HCT116 (cell line): ENCODE results near the gene SSU72.
"Not testable (repeated sequence)": the region's sequence is repeated elsewhere in the genome, so short reads cannot be mapped to it uniquely, and the experiment has no call there.

ENCODE experiments used
- EGR1 ChIP-seq: IDR thresholded peaks from 2 replicates; pipeline ENCODE4 v1.6.1; 2012; ENCODE audit warnings: low read depth
- EZH2 ChIP-seq: fragments of 200-600 bp; sonication (generic); IDR thresholded peaks from 2 replicates; pipeline ENCODE4 v1.6.1; 2017; ENCODE audit warnings: antibody characterized with exemption, mixed run types
- EZH2phosphoT487 ChIP-seq: fragments of 200-600 bp; IDR thresholded peaks from 2 replicates; pipeline ENCODE4 v1.6.1; 2018; ENCODE audit warnings: antibody characterized with exemption, borderline replicate concordance
- JUND ChIP-seq: IDR thresholded peaks from 2 replicates; pipeline ENCODE4 v1.6.1; 2012
- POLR2A ChIP-seq: IDR thresholded peaks from 2 replicates; pipeline ENCODE4 v1.7.0; 2011; ENCODE audit warnings: borderline replicate concordance; ENCODE audit not compliant: insufficient read depth, insufficient read length; ENCODE audit errors: extremely low read depth
- SP1 ChIP-seq: IDR thresholded peaks from 2 replicates; pipeline ENCODE4 v1.6.1; 2012; ENCODE audit warnings: low read depth
- TCF7L2 ChIP-seq: IDR thresholded peaks from 2 replicates; pipeline ENCODE4 v1.7.0; 2011; ENCODE audit warnings: borderline replicate concordance, inconsistent platforms; ENCODE audit not compliant: insufficient read depth, insufficient read length; ENCODE audit errors: extremely low read depth
- YY1 ChIP-seq: IDR thresholded peaks from 2 replicates; pipeline ENCODE4 v1.6.1; 2011; ENCODE audit warnings: low read length, low read depth, moderate library complexity, mild to moderate bottlenecking; ENCODE audit not compliant: insufficient replicate concordance; ENCODE audit errors: extremely low read depth
- TF ChIP-seq, protein P1 (sequence below), 3 experiments: fragments of 200-600 bp in 1 of 3; sonication (generic) in 1 of 3; IDR thresholded peaks in 2 of 3; conservative IDR thresholded peaks in 1 of 3; 2 replicates each; pipeline ENCODE4 v1.5.1; 2012 to 2017; ENCODE audit warnings: low read depth in 2 of 3, low read length in 2 of 3, antibody characterized with exemption in 1 of 3, borderline replicate concordance in 1 of 3, control low read depth in 1 of 3, mild to moderate bottlenecking in 1 of 3, mixed read lengths in 1 of 3, mixed run types in 1 of 3, moderate library complexity in 1 of 3; ENCODE audit not compliant: insufficient read depth in 1 of 3
- TF ChIP-seq, protein P2 (sequence below): IDR thresholded peaks from 2 replicates; pipeline ENCODE4 v1.6.1; 2012; ENCODE audit warnings: low read depth
- TF ChIP-seq, protein P3 (sequence below): IDR thresholded peaks from 2 replicates; pipeline ENCODE4 v1.6.1; 2012

DNA sequence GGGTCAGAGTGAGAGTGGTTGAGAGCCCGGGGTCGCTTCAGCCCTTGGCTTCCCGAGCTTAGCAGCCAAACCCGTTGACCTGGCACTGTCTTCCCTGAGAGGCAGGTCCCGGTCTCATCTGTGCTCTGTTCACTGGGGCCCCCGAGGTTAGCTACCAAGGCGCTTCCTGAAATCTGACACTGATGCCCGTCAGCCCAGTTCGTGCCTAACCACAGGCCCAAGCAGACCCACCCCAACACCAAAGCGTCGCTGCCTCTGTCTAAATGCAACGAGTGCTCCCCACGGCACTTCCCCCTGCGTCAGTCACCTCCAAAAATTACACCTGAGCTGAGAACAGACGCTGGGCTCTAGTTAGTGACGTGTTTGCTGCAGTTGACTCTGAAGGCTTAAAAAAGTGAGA is 60.3 kb downstream of the SSU72 start:
- not testable (repeated sequence) for TF ChIP-seq EZH2, EZH2phosphoT487, TCF7L2, POLR2A, EGR1, SP1, YY1, JUND
- TF ChIP-seq, protein P1, sequence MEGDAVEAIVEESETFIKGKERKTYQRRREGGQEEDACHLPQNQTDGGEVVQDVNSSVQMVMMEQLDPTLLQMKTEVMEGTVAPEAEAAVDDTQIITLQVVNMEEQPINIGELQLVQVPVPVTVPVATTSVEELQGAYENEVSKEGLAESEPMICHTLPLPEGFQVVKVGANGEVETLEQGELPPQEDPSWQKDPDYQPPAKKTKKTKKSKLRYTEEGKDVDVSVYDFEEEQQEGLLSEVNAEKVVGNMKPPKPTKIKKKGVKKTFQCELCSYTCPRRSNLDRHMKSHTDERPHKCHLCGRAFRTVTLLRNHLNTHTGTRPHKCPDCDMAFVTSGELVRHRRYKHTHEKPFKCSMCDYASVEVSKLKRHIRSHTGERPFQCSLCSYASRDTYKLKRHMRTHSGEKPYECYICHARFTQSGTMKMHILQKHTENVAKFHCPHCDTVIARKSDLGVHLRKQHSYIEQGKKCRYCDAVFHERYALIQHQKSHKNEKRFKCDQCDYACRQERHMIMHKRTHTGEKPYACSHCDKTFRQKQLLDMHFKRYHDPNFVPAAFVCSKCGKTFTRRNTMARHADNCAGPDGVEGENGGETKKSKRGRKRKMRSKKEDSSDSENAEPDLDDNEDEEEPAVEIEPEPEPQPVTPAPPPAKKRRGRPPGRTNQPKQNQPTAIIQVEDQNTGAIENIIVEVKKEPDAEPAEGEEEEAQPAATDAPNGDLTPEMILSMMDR (IDR thresholded peaks at IDR 0.05 in 2 of 3, conservative IDR thresholded peaks at IDR 0.05 in 1 of 3; ENCODE audit: borderline replicate concordance in 1 of 3, insufficient read depth in 1 of 3, low read depth in 2 of 3, low read length in 2 of 3): not testable (repeated sequence)
- TF ChIP-seq, protein P2, sequence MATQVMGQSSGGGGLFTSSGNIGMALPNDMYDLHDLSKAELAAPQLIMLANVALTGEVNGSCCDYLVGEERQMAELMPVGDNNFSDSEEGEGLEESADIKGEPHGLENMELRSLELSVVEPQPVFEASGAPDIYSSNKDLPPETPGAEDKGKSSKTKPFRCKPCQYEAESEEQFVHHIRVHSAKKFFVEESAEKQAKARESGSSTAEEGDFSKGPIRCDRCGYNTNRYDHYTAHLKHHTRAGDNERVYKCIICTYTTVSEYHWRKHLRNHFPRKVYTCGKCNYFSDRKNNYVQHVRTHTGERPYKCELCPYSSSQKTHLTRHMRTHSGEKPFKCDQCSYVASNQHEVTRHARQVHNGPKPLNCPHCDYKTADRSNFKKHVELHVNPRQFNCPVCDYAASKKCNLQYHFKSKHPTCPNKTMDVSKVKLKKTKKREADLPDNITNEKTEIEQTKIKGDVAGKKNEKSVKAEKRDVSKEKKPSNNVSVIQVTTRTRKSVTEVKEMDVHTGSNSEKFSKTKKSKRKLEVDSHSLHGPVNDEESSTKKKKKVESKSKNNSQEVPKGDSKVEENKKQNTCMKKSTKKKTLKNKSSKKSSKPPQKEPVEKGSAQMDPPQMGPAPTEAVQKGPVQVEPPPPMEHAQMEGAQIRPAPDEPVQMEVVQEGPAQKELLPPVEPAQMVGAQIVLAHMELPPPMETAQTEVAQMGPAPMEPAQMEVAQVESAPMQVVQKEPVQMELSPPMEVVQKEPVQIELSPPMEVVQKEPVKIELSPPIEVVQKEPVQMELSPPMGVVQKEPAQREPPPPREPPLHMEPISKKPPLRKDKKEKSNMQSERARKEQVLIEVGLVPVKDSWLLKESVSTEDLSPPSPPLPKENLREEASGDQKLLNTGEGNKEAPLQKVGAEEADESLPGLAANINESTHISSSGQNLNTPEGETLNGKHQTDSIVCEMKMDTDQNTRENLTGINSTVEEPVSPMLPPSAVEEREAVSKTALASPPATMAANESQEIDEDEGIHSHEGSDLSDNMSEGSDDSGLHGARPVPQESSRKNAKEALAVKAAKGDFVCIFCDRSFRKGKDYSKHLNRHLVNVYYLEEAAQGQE: not testable (repeated sequence)
- TF ChIP-seq, protein P3, sequence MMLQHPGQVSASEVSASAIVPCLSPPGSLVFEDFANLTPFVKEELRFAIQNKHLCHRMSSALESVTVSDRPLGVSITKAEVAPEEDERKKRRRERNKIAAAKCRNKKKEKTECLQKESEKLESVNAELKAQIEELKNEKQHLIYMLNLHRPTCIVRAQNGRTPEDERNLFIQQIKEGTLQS: not testable (repeated sequence)
